ENCODE data around the gene LINS1. TPM values are rescaled to one million over a fixed set of nuclear protein-coding genes. Genes with fewer than 3 reads are reported as not detected.

Gene LINS1
- total RNA-seq, 1 donor from 2014 or later, result 16.2 TPM

DNA sequence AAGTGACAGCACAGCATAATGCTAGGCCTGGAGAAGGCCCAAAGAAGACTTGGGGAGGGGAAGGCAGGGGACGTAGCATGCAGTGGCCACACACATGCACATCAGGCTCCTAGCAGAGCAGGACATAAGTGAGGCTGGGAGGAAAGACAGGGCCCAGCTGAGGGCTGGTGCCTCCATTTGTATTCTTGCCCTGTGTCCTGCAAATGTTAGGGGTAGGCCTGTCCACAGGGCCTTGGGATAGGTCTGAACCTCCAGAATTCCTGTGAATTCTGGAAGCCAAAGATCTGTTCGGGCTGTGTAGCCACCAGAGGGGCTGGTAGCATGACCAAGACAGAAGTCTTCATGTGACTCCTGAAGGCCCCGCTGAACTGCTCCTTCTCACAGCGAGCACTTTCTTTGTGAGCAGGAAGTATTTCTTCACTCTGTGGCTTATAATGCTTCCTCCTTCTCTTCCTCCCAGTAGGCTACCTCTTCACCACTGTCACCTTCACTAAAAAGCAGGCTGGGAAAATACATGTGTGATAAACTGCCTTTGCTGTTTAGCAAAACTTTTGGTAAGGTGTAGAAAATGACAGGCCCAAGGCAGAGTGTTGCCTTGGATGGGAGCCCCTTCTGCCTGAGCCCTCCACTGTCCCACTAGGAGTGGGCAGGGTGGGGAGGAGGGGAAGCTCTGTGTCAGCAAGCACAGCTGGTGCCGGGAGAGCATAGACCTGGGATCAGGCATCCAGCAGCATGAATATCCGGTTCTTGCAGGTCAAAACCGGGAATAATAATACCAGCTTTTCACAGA is 81.7 kb downstream of the LINS1 start:
- Mint-ChIP-seq H3K27me3 (no peaks in the 10 kb centered on the region), H3K36me3 (no peaks in the 10 kb centered on the region), H3K4me3 (no peak overlapping the region), H3K9me3 (no peaks in the 10 kb centered on the region), H3K4me1 (ENCODE audit: unreplicated experiment) (no peaks in the 10 kb centered on the region), H3K27ac (no peak overlapping the region)
- TF ChIP-seq, protein P1, sequence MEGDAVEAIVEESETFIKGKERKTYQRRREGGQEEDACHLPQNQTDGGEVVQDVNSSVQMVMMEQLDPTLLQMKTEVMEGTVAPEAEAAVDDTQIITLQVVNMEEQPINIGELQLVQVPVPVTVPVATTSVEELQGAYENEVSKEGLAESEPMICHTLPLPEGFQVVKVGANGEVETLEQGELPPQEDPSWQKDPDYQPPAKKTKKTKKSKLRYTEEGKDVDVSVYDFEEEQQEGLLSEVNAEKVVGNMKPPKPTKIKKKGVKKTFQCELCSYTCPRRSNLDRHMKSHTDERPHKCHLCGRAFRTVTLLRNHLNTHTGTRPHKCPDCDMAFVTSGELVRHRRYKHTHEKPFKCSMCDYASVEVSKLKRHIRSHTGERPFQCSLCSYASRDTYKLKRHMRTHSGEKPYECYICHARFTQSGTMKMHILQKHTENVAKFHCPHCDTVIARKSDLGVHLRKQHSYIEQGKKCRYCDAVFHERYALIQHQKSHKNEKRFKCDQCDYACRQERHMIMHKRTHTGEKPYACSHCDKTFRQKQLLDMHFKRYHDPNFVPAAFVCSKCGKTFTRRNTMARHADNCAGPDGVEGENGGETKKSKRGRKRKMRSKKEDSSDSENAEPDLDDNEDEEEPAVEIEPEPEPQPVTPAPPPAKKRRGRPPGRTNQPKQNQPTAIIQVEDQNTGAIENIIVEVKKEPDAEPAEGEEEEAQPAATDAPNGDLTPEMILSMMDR (conservative IDR thresholded peaks at IDR 0.05), result no peak
- DNase-seq (ENCODE audit: extremely low spot score, unreplicated experiment), result no peak

DNA sequence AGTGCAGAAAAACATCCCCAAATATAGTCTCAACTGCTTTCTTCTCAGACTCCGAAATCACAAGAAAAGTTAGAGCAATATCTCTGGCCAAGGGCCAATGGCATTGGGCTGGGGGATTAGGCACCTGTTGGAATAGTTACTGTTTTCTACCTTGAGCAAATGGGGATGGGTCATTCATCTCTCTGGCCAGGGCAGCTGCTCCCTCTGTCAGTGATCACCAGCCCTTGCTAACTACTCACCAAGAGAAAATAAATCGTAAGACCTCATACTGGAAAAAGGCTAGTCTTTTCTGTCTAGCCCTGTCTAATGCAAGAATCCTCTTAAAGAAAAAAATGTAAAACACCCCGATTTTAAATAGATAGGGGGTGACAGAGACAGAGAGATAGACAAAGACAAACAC is 84.1 kb downstream of the LINS1 start:
- TF ChIP-seq, protein P1 (conservative IDR thresholded peaks at IDR 0.05), result no peak
- H3K4me3 Mint-ChIP-seq, result no peak overlapping the region
- no peak overlapping the region for H3K27ac Mint-ChIP-seq
- H3K9me3 Mint-ChIP-seq, result no peaks in the 10 kb centered on the region
- H3K4me1 Mint-ChIP-seq (ENCODE audit: unreplicated experiment), result no peaks in the 10 kb centered on the region
- H3K27me3 Mint-ChIP-seq, result no peaks in the 10 kb centered on the region
- no peaks in the 10 kb centered on the region for H3K36me3 Mint-ChIP-seq
- DNase-seq (ENCODE audit: extremely low spot score, unreplicated experiment), result no peak

Other genes with a start within 250 kb of the LINS1 start
- gene CERS3, start 73.2 kb downstream of the LINS1 start, total RNA-seq (ENCODE audit: low replicate concordance), result 4.6 and 11.2 TPM in 2 replicates
- gene ASB7, start 405 bp upstream of the LINS1 start, total RNA-seq (ENCODE audit: low replicate concordance), result 14.6 and 14.8 TPM in 2 replicates

Measured in type B pancreatic cell (in vitro differentiated cells).